Mesenteric fat pad (tissue), 1 donor: ENCODE measurements around the gene INHA. TPM values are rescaled to one million over a fixed set of nuclear protein-coding genes. Genes with fewer than 3 reads are reported as not detected.

ENCODE experiments used
- DNase-seq: peaks from one replicate; pipeline ENCODE4 v3.0.0-alpha.2; 2020; ENCODE audit warnings: low spot score
- total RNA-seq: library from RNA; stranded (reverse); fragmentation: NEBNext Ultra II Directional; extraction: Animal tissue kit (Norgen Biotek cat#: 25700); gene quantifications from one replicate; pipeline ENCODE4 v1.2.1, GENCODE V29; 2021
- donor health status: DM: yes; HTN: yes; CAD: no.

INHA gene
- total RNA-seq, 1 donor from 2014 or later = 0.45 TPM

DNA sequence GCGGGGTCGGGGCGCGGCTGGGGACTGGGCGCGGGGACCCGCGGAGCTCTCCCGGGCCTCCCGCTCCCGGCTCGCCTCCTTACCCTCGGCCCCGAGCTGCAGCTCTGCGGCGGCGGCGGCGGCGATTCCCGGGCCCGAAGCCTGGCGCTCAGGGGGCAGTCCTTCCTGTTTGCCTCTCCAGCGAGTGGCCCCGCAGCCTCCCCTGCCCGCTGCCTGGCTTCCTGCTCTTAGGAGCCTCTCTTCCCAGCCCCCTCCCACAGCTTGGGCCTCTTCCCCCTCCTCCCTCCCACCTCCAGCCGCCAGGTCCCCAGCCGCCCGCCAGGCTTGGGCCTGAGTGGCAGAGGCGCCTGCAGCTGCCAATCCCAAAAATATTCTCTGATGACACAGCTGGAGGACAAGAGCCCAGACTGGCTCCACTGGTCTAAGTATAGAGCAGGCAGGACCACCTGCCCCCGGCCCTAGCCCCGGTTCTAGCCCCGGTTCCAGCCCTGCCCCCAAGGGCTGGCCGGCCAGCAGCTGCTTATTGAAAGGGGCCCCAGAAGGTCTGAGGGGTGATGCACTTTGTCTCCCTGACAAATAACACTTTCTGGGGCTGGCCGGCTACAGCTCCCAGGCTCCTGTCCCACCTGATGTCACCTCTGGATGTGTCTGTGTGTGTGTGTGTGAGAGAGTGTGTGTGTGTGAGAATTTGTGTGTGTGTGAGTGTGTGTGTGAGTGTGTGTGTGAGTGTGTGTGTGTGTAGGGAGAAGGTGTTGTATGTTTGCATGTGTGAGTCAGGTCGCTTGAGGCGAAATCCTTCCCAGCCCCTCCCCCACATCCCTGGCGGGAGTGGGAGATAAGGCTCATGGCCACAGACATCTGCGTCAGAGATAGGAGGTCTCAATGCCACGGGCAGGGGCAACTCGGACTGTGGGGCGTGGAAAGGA, 536 bp upstream of the INHA start, which contains the start of gene OBSL1:
TSS of gene OBSL1 (minus strand) at position 229 of the 926 bp plus-strand sequence. CDS start 307 bp downstream, outside the sequence.
- DNase-seq = no peak

DNA sequence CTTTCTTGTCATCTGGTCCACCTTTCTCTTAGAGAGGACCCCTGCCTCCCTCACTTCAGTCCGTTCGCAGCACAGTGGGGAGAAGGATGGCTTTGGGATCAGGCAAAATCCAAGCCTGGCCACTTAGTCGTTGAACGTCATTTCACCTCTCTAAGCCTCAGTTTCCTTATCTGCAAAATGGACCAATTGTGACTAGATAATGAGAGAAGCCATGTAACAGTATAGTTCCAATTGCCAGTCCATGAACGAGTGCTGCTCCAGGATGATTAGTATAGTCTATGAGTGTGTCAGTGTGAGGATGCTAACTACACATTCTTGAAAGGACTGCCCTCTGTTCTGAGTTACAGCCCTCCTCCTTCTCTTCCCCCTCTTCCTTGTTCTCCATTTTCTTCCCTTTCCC, 1.1 kb downstream of the INHA start:
- no peak for DNase-seq

DNA sequence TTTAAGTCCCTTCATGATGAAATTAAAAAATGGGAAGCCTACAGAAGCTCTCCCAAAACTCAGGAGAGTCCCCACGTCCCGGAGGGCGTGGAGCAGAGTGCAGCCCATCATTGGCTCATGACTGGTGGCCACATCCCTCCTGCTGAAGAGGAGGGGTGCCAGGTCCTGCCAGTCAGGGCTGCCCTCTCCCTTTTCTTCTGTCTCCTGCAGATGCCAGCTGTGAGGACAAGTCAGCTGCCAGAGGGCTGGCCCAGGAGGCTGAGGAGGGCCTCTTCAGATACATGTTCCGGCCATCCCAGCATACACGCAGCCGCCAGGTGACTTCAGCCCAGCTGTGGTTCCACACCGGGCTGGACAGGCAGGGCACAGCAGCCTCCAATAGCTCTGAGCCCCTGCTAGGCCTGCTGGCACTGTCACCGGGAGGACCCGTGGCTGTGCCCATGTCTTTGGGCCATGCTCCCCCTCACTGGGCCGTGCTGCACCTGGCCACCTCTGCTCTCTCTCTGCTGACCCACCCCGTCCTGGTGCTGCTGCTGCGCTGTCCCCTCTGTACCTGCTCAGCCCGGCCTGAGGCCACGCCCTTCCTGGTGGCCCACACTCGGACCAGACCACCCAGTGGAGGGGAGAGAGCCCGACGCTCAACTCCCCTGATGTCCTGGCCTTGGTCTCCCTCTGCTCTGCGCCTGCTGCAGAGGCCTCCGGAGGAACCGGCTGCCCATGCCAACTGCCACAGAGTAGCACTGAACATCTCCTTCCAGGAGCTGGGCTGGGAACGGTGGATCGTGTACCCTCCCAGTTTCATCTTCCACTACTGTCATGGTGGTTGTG, 2.6 kb downstream of the INHA start:
- DNase-seq = no peak

DNA sequence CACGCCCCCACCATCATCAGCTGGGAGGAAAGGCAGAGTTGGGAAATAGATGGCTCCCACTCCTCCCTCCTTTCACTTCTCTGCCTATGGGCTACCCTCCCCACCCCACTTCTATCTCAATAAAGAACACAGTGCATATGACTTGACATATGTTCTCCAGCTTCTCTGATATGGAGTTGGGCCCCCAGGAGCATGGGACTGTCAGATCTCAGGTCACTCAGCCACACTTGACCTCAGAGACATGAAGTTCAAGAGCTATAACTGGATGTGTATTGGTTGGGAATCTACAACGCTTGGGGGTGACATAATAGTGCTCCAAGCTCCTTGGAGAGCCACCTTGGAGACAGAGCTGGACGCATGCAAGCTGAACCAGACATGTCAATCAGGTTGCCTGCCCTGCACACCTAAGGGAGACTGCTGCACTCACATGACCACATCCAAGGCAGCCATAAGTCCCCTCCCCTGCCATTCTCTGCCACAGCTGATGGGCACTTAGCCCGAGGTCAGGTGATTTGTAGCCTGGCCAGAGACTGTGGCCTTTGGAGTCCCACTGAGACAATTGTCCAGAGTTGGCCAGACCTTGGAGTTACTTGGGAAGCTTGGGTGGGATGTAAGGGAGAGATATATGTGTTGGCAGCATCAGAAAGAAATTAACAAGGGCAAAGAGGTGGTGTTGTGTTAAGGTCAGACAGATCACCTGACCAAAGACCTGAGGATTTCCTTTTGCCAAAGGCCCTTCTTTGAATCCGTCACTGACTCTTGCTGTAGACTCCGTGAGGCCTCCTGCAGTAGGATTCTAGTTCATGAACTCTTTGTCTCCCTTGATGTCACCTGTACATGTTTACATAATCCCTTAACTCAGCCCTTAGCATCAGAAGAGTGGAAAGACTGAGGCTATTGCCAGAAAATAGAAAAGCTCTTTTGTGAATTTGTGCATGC, 3.7 kb downstream of the INHA start:
- no peak for DNase-seq

DNA sequence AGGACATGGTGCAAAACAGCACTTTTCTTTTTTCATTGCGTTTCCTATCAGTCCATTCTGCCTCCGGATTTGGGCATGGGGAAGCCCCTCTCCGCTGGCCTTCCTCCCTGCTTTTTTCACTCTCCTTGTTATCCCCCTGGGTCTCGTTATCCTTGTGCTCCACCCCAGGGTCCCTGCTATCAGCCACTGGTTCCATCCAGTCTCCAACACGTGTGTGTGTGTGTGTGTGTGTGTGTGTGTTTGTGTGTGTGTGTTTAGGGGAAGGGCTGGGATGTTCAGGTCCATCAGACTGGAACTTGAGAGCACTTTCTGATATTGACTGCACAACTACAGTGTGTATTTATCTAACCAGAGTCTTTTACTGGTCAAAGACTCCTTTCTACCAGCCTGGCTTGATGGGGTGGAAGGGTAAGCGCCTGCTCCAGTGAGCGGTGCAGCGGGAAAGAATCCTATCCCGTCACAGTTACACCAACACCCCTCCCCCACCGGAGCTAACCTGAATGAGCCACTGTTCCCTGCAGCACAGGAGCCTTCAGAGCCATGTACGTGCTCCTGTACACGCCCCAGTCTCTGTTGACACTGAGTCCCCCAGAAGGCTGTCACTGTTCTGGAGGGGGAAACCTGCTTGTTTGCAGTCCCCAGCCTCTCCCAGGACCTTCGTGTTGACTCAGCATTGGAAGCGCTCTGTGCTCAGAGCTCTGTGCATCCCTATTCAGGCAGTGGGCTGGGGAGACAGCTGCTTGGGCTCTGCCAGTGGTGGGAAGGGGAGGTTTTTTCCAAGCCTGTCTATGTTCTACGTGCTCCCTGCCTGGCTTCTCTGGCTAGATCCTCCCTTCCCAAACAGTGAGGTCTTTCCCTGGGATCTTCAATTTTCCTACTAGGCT, 4.6 kb downstream of the INHA start:
- DNase-seq = no peak

DNA sequence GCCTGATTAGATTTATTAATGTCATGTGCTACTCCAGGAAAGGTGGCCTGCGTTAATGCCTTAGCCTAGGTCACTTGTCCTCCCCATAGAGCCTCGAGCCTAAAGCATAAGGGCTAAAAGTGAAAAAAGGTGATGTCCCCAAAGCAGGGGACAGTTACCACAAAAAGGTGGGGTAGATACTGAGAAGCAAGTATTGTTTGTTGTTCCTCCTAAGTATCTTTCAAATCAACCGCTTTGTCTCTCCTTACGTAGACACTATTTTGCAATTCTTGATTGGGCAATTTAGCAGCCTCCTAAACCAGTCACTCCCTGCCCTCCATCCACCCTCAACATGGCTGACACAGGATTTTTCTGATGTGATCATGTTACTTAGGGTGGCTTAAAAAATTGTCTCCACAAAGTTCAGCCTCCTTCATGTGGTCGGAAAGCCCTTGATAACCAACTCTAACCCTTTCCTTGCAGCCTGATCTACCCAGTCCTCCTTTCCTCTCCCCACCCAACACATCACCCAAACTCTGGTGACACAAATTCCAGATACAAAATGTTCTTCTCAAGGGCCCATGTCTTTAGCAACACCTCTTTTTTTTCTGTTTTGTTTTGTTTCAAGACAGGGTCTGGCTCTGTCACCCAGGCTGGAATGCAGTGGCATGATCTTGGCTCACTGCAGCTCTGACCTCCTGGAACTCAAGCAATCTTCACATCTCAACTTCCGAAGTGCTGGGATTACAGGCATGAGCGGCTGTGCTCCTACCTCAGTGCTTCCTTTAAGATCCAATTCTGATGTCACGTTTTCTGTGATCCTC, 6.9 kb downstream of the INHA start:
- no peak for DNase-seq

DNA sequence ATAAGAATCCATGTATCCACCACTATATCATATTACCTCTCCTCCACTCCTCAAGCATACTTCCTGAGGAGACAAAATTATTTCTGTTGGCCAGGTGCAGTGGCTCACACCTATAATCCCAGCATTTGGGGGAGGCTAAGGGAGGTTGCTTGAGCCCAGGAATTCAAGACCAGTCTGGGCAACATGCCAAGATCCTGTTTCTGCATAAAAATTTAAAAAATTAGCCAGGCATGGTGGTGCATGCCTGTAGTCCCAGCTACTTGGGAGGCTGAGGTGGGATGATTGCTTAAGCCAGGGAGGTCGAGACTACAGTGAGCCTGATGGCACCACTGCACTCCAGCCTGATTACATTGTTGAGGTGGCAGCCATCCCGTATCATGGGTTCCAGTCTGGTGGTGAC, 9.2 kb downstream of the INHA start:
- no peak for DNase-seq

DNA sequence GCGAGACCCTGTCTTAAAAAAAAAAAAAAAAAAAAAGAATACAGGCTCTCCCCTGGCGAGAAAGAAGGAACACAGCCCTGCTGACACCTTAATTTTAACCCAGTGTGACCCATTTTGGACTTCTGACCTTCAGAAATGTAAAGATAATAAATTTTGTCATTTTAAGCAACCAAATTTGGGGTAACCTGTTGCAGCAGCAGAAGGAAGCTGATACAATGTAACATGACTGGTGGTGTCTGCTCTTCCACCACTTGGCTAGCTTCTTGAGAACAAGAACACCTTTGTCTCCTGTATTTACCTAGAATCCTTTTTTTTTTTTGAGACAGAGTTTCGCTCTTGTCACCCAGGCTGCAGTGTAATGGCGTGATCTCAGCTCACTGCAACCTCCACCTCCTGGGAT, 19.0 kb downstream of the INHA start:
- no peak for DNase-seq

DNA sequence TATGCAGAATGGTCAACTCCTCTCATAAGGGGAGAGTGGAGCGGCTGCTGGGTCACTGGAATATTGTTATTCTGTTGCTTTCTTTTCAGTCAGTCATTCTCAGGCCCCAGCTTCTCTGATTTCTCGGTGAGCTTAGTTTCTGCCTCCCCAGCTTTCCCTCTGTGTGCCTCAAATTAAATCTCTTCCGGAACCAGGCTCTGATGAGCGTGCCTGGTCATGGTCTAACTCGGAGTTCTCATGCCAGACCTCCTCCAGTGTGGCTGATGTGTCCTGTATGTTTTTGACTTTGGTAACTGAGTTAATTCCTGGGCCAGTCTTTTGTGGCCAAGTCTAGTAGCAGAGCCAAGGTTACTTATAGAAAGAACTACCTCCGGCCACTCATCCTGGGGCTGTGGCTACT, 20.6 kb downstream of the INHA start:
- DNase-seq = no peak

DNA sequence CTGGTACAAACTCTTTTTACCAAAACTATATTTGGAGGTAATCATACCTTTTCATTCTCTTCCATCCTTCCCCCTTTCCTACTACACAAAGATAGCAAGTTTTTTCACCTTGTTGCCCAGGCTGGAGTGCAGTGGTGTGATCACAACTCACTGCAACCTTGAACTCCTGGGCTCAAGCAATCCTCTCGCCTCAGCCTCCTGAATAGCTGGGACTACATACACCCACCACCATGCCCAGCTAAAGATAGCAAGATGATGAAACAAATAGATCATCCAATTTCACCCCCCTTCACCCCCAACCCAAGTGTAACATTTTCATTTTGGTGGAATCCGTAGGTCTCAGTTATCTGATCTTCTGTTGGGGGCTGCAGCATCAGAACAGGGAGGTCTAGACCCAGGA, 21.0 kb downstream of the INHA start:
- DNase-seq = no peak

DNA sequence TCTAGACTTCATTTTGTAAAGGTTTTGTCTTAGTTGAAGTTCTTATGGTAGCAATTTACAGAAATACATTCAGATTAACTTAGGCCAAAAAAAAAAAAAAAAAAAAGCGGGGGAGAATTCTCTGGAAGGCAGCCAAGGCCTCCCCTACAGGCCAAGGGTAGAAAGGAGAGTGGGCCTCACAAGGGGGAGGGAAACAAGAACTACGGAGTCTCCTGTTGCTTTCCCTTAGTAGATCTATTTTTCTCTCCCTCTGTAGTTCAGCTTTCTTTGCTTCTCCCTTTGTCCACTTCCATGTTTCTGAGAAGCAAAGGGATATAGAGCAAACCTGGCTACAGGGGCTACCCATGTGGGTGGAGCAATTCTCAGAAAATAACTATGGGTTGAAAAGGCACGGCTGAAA, 23.1 kb downstream of the INHA start:
- DNase-seq = no peak

DNA sequence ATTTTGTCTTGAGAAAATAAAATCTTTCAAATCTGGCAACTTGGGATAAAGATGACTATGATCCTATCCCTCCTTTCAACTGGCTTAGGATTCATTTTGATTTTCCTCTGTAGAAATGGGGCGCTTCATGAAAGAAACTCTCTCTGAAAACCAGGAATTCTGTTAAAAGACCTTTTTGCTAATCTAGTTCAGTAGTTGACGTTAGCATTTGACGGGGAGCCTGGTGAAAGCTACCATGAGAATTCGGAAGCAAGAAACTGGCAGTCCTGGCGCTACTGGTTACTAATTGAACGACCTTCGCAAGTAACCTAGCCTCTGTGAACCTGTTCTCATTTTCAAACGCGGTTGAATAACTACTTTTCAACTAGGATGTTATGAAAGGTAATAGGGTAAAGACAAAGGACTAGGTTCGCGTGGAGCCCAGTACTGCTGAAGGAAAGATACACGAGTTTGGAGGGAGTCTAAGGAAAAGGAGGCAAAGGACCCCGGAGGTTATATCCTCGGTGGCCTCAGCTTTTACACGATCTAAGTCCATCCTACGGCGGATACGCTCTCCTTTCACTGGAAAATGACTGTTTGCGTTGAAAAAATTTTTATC, 24.9 kb downstream of the INHA start:
- no peak for DNase-seq

DNA sequence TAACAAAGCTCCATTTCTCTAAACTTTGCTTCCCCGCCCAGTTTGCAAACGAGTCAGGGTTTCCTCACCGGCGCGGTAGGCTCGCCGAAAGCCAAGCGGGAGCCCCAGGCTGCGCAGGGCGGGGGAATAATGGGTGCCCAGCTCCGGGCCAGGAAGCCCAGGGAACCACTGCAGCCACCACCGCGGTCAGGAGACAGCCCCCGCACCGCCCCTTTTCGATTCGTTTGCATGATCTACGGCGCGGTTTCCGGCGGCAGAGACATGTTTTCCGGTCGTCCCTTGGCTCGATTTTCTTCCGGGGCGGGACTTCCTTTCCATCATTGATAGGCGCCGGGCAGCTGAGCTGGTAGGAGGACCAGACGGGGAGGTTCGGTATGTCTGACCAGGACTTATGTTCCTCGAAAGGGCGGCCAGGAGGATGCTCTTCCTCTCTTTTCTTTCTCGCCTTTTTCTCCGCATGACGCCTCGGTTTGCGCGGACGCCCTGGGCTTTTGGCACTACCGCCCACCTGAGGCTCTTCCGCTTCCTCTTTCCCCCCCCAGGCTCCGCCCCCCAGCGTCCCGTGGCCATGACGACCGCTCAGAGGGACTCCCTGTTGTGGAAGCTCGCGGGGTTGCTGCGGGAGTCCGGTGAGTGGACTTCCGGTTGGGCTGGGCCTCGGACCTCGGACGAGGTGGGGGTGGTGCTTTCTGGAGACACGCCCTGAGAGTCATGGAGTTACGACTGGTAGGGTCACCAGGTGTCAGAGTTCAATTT, 25.6 kb downstream of the INHA start, which contains the start of gene STK11IP:
TSS of gene STK11IP (plus strand) at position 306 of the 756 bp plus-strand sequence. CDS start at position 569, 263 bp downstream.
- peak; percentile 97 for DNase-seq

DNA sequence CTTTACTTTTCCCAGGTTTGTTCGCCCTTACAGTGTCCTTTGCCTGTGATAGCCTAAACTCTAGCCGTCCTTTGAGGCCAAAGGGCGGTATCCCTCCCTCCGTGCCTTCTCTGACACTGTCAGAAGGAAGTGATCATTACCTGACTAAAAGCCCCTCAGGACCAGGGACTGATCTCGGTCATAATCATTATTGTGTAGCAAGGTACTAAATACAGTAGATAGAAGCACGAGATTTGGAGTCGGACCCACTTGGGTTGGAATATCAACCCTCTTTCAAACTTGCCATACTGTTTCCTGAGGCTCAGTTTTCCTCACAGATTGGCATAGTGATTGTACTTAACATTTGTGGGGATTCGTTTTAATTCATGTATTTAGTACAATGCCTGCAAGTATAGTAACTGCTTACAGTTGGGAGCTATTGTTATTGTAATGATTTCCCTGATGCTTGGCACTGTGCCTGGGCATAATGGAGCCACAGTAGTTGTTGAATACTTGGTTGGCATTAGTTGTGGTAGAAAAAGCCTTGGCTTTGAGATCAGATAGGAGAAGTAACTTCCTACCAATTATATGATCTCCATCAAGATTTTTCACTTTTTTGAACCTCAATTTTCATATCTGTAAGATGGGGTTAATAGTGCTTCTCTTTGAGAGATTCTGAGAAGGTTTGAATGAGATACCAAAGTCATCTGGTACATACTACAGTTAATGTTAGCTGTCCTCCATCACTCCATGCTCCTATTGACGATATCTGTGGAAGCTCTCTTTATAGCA, 26.4 kb downstream of the INHA start:
- no peak for DNase-seq

DNA sequence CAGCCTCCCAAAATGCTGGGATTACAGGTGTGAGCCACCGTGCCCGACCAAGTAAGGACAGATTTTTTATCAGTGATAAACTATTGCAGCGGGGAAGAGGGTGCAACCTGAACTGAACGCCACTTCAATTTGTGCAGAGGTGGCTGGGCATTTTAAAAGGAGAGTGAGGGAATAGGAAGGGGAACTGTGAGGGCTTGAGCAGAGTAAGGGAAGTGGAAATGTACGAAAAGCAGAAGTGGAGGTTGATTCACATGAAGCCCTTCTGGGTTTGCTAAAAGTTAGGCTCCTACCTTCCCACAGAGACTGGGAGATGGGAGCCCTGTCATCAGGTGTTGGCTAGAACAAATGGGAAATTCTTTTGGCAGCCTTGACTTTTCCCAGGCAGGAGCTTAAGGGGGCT, 31.7 kb downstream of the INHA start:
- no peak for DNase-seq

DNA sequence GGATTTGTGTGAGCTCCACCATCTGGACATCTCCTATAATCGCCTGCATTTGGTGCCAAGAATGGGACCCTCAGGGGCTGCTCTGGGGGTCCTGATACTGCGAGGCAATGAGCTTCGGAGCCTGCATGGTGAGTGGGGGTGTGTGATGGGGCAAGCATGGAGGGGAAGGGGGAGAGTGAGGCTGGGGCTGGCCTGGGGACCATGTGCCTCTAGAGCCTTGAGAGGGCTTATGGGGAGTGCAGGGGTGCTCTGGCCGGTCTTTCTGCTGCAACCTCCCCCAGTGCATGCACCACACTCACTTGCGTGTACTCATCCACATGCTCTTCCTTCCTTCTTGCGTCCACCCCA, 33.5 kb downstream of the INHA start:
- no peak for DNase-seq

DNA sequence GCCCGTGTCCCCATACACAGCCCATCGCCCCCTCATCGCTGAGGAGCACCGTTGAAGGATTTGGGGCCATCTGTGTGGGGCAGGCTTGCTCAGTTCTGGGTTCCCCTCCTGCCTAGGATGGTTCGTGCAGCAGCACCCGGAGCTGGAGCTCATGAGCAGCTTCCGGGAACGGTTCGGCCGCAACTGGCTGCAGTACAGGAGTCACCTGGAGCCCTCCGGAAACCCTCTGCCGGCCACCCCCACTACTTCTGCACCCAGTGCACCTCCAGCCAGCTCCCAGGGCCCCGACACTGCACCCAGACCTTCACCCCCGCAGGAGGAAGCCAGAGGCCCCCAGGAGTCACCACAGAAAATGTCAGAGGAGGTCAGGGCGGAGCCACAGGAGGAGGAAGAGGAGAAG, 35.8 kb downstream of the INHA start:
- DNase-seq = no peak
